Neural progenitor cell (in vitro differentiated cells): Measurements from ENCODE around the gene KRTAP1-3. TPM values are rescaled to one million over a fixed set of nuclear protein-coding genes. Genes with fewer than 3 reads are reported as not detected.

ENCODE experiments used
- DNase-seq: peaks from one replicate; pipeline ENCODE4 v3.0.0-alpha.2; 2016; ENCODE audit warnings: low spot score
- H2AFZ ChIP-seq: fragments of 200-600 bp; sonication (generic); replicated peaks from 2 replicates; pipeline ENCODE4 v1.6.1; 2016; ENCODE audit warnings: antibody characterized with exemption
- H3F3A ChIP-seq: fragments of 200-600 bp; sonication (generic); 2 replicates; pipeline ENCODE4 v1.6.1; 2016; ENCODE audit warnings: antibody characterized with exemption, low read depth
- H3K27ac ChIP-seq: fragments of 200-600 bp; sonication (generic); 2 replicates; pipeline ENCODE4 v1.5.1; 2016; ENCODE audit warnings: mild to moderate bottlenecking
- H3K27me3 ChIP-seq: fragments of 200-600 bp; sonication (generic); 2 replicates; pipeline ENCODE4 v1.6.1; 2016; ENCODE audit warnings: mild to moderate bottlenecking, moderate library complexity
- H3K36me3 ChIP-seq: fragments of 200-600 bp; sonication (generic); 2 replicates; pipeline ENCODE4 v1.5.1; 2016
- H3K4me1 ChIP-seq: fragments of 200-600 bp; sonication (generic); 2 replicates; pipeline ENCODE4 v1.6.1; 2016; ENCODE audit warnings: mixed run types
- H3K4me2 ChIP-seq: fragments of 200-600 bp; sonication (generic); 2 replicates; pipeline ENCODE4 v1.6.1; 2016
- H3K4me3 ChIP-seq: fragments of 200-600 bp; sonication (generic); 2 replicates; pipeline ENCODE4 v1.5.1; 2016
- H3K79me2 ChIP-seq: fragments of 200-600 bp; sonication (generic); 2 replicates; pipeline ENCODE4 v1.6.1; 2016; ENCODE audit warnings: low read depth
- H3K9ac ChIP-seq: fragments of 200-600 bp; sonication (generic); 2 replicates; pipeline ENCODE4 v1.6.1; 2016
- H3K9me3 ChIP-seq: fragments of 200-600 bp; sonication (generic); 2 replicates; pipeline ENCODE4 v1.5.1; 2016; ENCODE audit warnings: low read depth
- H4K20me1 ChIP-seq: fragments of 200-600 bp; sonication (generic); 2 replicates; pipeline ENCODE4 v1.6.1; 2016; ENCODE audit warnings: low read depth
- H3K27ac Mint-ChIP-seq: 3 replicates; pipeline ENCODE4 v1.8.0; 2021; ENCODE audit warnings: mixed read lengths
- H3K27me3 Mint-ChIP-seq: 2 replicates; pipeline ENCODE4 v1.8.0; 2022; ENCODE audit warnings: low read depth, mild to moderate bottlenecking, inconsistent platforms, moderate library complexity, mixed read lengths; ENCODE audit not compliant: insufficient read depth
- H3K36me3 Mint-ChIP-seq: 3 replicates; pipeline ENCODE4 v1.8.0; 2021; ENCODE audit warnings: mixed read lengths
- H3K4me1 Mint-ChIP-seq: 3 replicates; pipeline ENCODE4 v1.8.0; 2021; ENCODE audit warnings: mixed read lengths
- H3K4me3 Mint-ChIP-seq: 3 replicates; pipeline ENCODE4 v1.8.0; 2021; ENCODE audit warnings: mild to moderate bottlenecking, moderate library complexity, mixed read lengths
- H3K9me3 Mint-ChIP-seq: 3 replicates; pipeline ENCODE4 v1.8.0; 2020; ENCODE audit warnings: mixed read lengths
- CTCF ChIP-seq: fragments of 200-600 bp; sonication (generic); IDR thresholded peaks from 2 replicates; pipeline ENCODE4 v1.5.1; 2017; ENCODE audit warnings: antibody characterized with exemption, mild to moderate bottlenecking
- EZH2 ChIP-seq: fragments of 200-600 bp; sonication (generic); IDR thresholded peaks from 2 replicates; pipeline ENCODE4 v1.6.1; 2017; ENCODE audit warnings: antibody characterized with exemption, mild to moderate bottlenecking, moderate library complexity
- EZH2phosphoT487 ChIP-seq: fragments of 200-600 bp; sonication (generic); IDR thresholded peaks from 2 replicates; pipeline ENCODE4 v1.6.1; 2017; ENCODE audit warnings: antibody characterized with exemption
- total RNA-seq: library from RNA; depleted of rRNA; stranded (reverse); fragments of >200 nt; gene quantifications from 2 replicates; pipeline ENCODE4 v1.2.3, GENCODE V29; 2015; ENCODE audit warnings: low replicate concordance

Gene KRTAP1-3
- total RNA-seq, 1 donor from 2014 or later = not detected

- no peaks in the 10 kb centered on the region for H3K4me1 ChIP-seq
- no peak for TF ChIP-seq EZH2
- no peak for TF ChIP-seq EZH2phosphoT487
- no peak for TF ChIP-seq CTCF
- H3K27ac Mint-ChIP-seq = no peak overlapping the region
- H4K20me1 ChIP-seq = no peaks in the 10 kb centered on the region
- H3K27me3 Mint-ChIP-seq = peaks cover 2% of the 10 kb centered on the region
- no peak overlapping the region for H3K27ac ChIP-seq
- H3K9me3 ChIP-seq = no peaks in the 10 kb centered on the region
- no peak overlapping the region for H3K4me3 ChIP-seq
- H3K4me3 Mint-ChIP-seq = no peak overlapping the region
- no peaks in the 10 kb centered on the region for H3K27me3 ChIP-seq
- no peaks in the 10 kb centered on the region for H3K4me1 Mint-ChIP-seq
- no peaks in the 10 kb centered on the region for H3K36me3 ChIP-seq
- H3K9ac ChIP-seq = no peak overlapping the region
- no peaks in the 10 kb centered on the region for H3K79me2 ChIP-seq
- H3F3A ChIP-seq = no peaks in the 10 kb centered on the region
- H2AFZ ChIP-seq = no peak overlapping the region
- H3K36me3 Mint-ChIP-seq = no peaks in the 10 kb centered on the region
- H3K4me2 ChIP-seq = no peak overlapping the region
- H3K9me3 Mint-ChIP-seq = no peaks in the 10 kb centered on the region
- no peak for DNase-seq
These were observed 3.2 kb upstream of the KRTAP1-3 start for GRCh38 chr17:41037853-41038350.

- no peak for DNase-seq
- H3F3A ChIP-seq = no peaks in the 10 kb centered on the region
- no peak within 1 kb of the TSS for H3K4me3 ChIP-seq
- peaks cover 2% of the 10 kb centered on the region for H3K27me3 Mint-ChIP-seq
- H4K20me1 ChIP-seq = no peaks in the 10 kb centered on the region
- H3K79me2 ChIP-seq = no peaks in the 10 kb centered on the region
- no peak within 1 kb of the TSS for H3K4me2 ChIP-seq
- no peaks in the 10 kb centered on the region for H3K36me3 Mint-ChIP-seq
- H3K36me3 ChIP-seq = no peaks in the 10 kb centered on the region
- H3K4me3 Mint-ChIP-seq = no peak within 1 kb of the TSS
- H2AFZ ChIP-seq = no peak within 1 kb of the TSS
- H3K9me3 Mint-ChIP-seq = no peaks in the 10 kb centered on the region
- no peaks in the 10 kb centered on the region for H3K4me1 Mint-ChIP-seq
- H3K27ac Mint-ChIP-seq = no peak within 1 kb of the TSS
- H3K27ac ChIP-seq = no peak within 1 kb of the TSS
- H3K9me3 ChIP-seq = no peaks in the 10 kb centered on the region
- no peaks in the 10 kb centered on the region for H3K4me1 ChIP-seq
- TF ChIP-seq EZH2phosphoT487 (no peak), CTCF (no peak)
- H3K9ac ChIP-seq = no peak within 1 kb of the TSS
- H3K27me3 ChIP-seq = no peaks in the 10 kb centered on the region
These were observed 4.9 kb downstream of the KRTAP1-3 start, which contains the start of gene KRTAP1-4 for GRCh38 chr17:41029633-41030245. Gene KRTAP1-4 (minus strand): TSS chr17:41030195. CDS start chr17:41030078, 117 bp downstream.

DNA sequence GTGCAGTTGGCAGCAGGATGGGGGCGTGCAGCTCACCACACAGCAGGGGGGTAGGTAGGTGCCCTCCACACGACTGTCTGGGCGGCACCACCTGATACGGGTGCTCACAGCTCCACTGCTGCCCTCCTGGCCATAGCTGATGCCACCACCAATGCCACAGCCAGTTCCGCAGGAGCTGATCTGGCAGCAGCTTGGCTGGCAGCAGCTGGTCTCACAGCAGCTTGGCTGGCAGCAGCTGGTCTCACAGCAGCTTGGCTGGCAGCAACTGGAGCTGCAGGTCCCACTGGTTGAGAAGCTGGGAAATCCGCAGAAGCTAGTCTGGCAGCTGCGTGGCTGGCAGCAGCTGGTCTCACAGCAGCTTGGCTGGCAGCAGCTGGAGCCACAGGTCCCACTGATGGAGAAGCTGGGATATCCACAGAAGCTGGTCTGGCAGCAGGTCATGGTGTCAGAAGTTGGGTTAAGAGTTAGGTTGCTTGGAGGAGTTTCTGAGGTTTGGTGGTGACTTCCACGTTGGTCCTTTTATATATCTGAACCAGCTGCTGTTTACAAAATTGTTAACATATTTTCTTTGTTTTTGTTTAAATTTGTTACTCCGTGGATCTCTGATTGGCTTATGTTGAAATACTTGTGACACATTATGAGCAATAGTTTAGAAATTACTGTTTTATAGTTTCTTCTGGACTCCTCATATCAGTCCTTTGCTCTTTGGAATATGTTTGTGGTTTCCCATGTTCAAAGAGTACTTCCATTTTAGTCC, 7.8 kb downstream of the KRTAP1-3 start, which contains the start of gene KRTAP1-5:
TSS of gene KRTAP1-5 (minus strand) at position 494 of the 757 bp plus-strand sequence. CDS start at position 441, 53 bp downstream.
- Histone ChIP-seq H3K9ac (no peak within 1 kb of the TSS), H4K20me1 (no peaks in the 10 kb centered on the region), H3K27ac (no peak within 1 kb of the TSS), H3F3A (no peaks in the 10 kb centered on the region), H3K36me3 (no peaks in the 10 kb centered on the region), H3K4me1 (no peaks in the 10 kb centered on the region), H3K4me3 (no peak within 1 kb of the TSS), H2AFZ (no peak within 1 kb of the TSS), H3K27me3 (no peaks in the 10 kb centered on the region), H3K9me3 (no peaks in the 10 kb centered on the region), H3K4me2 (no peak within 1 kb of the TSS), H3K79me2 (no peaks in the 10 kb centered on the region)
- Mint-ChIP-seq H3K4me1 (no peaks in the 10 kb centered on the region), H3K36me3 (no peaks in the 10 kb centered on the region), H3K9me3 (no peaks in the 10 kb centered on the region), H3K4me3 (no peak within 1 kb of the TSS), H3K27ac (no peak within 1 kb of the TSS), H3K27me3 (no peaks in the 10 kb centered on the region)
- no peak for DNase-seq
- TF ChIP-seq CTCF (no peak), EZH2 (no peak), EZH2phosphoT487 (no peak)
